ENCODE results near the gene TATDN2.
"Not testable (repeated sequence)": the region's sequence is repeated elsewhere in the genome, so short reads cannot be mapped to it uniquely, and the experiment has no call there.

TATDN2 gene

GRCh38 chr3:10289787-10290355, 41.6 kb downstream of the TATDN2 start:
- TF ChIP-seq, protein P1, sequence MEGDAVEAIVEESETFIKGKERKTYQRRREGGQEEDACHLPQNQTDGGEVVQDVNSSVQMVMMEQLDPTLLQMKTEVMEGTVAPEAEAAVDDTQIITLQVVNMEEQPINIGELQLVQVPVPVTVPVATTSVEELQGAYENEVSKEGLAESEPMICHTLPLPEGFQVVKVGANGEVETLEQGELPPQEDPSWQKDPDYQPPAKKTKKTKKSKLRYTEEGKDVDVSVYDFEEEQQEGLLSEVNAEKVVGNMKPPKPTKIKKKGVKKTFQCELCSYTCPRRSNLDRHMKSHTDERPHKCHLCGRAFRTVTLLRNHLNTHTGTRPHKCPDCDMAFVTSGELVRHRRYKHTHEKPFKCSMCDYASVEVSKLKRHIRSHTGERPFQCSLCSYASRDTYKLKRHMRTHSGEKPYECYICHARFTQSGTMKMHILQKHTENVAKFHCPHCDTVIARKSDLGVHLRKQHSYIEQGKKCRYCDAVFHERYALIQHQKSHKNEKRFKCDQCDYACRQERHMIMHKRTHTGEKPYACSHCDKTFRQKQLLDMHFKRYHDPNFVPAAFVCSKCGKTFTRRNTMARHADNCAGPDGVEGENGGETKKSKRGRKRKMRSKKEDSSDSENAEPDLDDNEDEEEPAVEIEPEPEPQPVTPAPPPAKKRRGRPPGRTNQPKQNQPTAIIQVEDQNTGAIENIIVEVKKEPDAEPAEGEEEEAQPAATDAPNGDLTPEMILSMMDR (conservative IDR thresholded peaks at IDR 0.05; ENCODE audit: low read length) = no peak
- no peak overlapping the region for H3K4me3 ChIP-seq (ENCODE audit: low read length)
- DNase-seq (ENCODE audit: low read depth) = no peak

DNA sequence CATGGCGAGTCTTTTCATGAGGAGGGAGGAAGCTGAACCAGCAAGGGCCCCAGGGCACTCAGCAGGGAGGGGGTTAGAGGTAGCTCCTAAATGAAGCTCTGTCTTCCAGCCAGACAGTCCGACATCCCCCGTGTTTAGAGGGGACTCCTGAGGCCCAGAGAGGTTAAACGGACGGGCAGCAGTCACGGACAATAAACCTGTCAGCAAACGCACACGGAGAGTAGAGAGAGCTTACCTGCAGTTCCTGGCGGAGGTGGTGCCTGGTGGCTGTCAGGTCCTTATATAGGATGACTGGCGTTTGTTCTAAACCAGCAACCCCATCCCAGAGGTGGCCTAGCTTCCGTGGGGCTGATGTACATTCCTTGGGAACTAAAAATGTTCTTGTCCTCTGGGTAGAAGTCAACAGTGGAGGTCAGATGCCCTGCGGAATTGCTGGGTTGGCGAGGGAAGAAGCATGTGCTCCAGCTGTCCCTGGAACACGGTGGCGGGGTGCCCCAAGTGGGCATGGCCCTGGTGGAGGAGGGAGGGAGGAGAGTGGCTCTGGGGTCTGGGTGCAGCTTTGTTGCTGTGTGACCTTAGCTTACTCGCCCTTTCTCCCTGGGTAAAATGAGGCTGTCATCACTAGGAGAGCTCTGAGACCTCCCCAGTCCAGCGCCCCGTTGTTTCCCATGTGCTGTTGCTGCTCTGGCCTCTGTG, 42.4 kb downstream of the TATDN2 start:
- TF ChIP-seq, protein P1 (conservative IDR thresholded peaks at IDR 0.05; ENCODE audit: low read length) = no peak
- no peak for DNase-seq (ENCODE audit: low read depth)
- H3K4me3 ChIP-seq (ENCODE audit: low read length) = no peak overlapping the region

DNA sequence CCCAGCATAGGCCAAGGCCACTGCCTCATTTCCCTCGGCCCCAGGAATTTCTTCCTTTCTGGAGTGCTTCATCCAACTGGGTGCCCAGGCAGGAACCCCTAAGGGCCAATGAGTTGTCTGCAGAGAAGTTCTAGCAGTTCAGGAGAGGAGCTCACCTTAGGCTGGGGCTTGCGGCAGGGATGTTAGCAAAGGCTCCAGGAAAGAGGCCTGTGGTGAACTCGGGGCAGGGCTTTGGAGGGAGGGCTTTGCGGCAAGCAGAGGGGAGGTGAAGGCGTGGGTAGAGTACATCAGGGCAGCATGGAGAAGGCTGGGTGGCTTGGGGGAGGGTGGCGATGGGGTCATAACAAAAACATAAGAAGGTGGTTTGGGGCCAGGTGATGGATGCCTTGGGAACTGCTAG, 43.4 kb downstream of the TATDN2 start:
- TF ChIP-seq, protein P1 (conservative IDR thresholded peaks at IDR 0.05; ENCODE audit: low read length) = no peak
- no peak overlapping the region for H3K4me3 ChIP-seq (ENCODE audit: low read length)

DNA sequence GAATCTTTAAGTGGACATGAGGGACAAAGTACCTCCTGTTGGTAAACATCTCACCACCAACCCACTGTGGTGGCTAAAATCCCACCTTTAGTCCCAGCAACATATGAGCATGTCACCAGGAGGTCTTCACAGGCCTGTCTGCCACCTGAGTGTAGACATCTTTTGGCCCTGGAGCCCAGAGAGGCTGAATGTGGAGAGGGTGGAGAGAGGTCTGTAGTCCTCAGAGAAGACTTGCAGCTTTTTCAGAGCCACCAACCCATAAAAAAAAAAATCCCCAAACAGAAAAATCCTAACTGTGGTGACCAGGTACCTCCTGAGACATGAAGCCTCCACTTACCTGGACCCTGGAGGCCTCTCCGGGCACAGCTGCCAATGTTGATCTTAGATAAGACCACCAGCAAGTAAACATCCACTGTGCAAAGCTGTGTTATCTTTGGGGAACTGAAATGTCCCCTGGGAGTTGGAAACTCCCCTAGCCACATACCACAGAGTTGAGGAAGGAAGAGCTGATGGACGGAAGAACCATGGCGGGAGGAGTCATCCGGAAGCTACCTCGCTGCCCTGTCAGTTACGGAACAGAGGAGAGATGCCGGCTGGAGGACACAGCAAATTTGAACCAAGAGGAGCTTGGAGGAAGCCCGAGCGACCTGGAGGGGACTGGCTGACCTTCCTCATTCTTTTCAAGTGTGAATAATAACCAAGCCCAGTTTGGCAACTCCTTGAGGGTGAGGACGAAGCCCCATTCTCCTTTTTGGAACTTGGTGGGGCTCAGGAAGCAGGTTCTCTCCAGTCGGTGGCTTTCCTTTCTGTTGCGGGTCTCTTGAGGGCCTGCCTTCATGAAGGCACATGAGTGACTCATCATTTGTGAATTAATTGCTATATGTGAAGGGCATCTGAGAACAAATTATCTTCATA, 44.5 kb downstream of the TATDN2 start, which contains the start of gene GHRL:
GHRL (minus strand) TSS at position 443 of the 915 bp plus-strand sequence. CDS start 2,767 bp downstream, outside the sequence.
- no peak within 1 kb of the TSS for H3K4me3 ChIP-seq (ENCODE audit: low read length)
- TF ChIP-seq, protein P1 (conservative IDR thresholded peaks at IDR 0.05; ENCODE audit: low read length) = no peak
- no peak for DNase-seq (ENCODE audit: low read depth)

More for the DNA sequence above, 43.4 kb downstream of the TATDN2 start:
- DNase-seq (ENCODE audit: low read depth) = no peak

DNA sequence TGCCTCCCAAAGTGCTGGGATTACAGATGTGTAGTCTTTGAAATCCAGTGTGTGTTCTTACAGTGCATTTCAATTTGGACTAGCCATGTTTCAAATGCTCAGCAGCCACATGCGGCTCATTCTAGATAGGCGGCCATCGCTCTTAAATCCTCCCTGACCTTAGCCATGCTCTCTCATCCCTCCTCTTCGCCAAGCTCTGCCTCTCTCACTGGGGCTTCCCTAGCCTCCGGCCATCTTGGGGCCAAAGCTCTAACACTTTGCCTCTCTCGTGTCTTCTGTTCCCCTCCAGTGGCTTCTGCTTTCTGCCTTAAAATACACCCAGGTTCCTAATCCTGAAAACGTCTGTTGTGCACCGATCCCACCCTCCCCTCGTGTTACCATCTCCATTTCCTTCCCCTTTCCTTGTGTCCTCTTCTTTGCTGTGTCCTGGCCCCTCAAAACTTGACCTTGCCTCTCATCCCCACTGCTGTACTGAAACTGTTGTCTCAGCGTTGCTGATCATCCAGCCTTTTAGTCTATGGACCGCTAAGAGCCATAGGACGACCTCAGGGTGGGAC, 45.8 kb downstream of the TATDN2 start:
- no peak overlapping the region for H3K4me3 ChIP-seq (ENCODE audit: low read length)

DNA sequence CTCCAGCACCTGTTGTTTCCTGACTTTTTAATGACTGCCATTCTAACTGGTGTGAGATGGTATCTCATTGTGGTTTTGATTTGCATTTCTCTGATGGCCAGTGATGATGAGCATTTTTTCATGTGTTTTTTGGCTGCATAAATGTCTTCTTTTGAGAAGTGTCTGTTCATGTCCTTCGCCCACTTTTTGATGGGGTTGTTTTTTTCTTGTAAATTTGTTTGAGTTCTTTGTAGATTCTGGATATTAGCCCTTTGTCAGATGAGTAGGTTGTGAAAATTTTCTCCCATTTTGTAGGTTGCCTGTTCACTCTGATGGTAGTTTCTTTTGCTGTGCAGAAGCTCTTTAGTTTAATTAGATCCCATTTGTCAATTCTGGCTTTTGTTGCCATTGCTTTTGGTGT, 49.8 kb downstream of the TATDN2 start:
- not testable (repeated sequence) for H3K4me3 ChIP-seq (ENCODE audit: low read length)

More for the DNA sequence above, 45.8 kb downstream of the TATDN2 start:
- DNase-seq (ENCODE audit: low read depth) = no peak
- TF ChIP-seq, protein P1 (conservative IDR thresholded peaks at IDR 0.05; ENCODE audit: low read length) = no peak

GRCh38 chr3:10299175-10299574, 50.9 kb downstream of the TATDN2 start:
- peak; percentile 33 for DNase-seq (ENCODE audit: low read depth)
- TF ChIP-seq, protein P1 (conservative IDR thresholded peaks at IDR 0.05; ENCODE audit: low read length) = peak; percentile 27; the same call in 1 of the 2 replicates
- no peak overlapping the region for H3K4me3 ChIP-seq (ENCODE audit: low read length)

More for the DNA sequence above, 49.8 kb downstream of the TATDN2 start:
- DNase-seq (ENCODE audit: low read depth) = not testable (repeated sequence)

Data from AG10803 (cell line).